Neural cell (in vitro differentiated cells): ENCODE results near the gene MRTFA. TPM values are rescaled to one million over a fixed set of nuclear protein-coding genes. Genes with fewer than 3 reads are reported as not detected.

Experiments
- H2AFZ ChIP-seq: fragments of 200-600, 300-800 bp; sonication (generic), shearing (Covaris generic); 2 replicates; pipeline ENCODE4 v1.6.0; 2014; ENCODE audit warnings: low read depth, mild to moderate bottlenecking, antibody characterized with exemption, low read length, moderate library complexity
- H3F3A ChIP-seq: fragments of 200-600 bp; shearing (Covaris generic); 2 replicates; pipeline ENCODE4 v1.6.1; 2016; ENCODE audit warnings: mild to moderate bottlenecking, moderate library complexity, mixed read lengths, antibody characterized with exemption, low read length; ENCODE audit not compliant: insufficient read depth, poor library complexity, severe bottlenecking
- H3K27ac ChIP-seq: fragments of 200-600, 300-800 bp; sonication (generic), shearing (Covaris generic); 2 replicates; pipeline ENCODE4 v1.5.1; 2014; ENCODE audit warnings: mild to moderate bottlenecking, low read length, moderate library complexity
- H3K27me3 ChIP-seq: fragments of 300-800, 200-600 bp; sonication (generic), shearing (Covaris generic); 2 replicates; pipeline ENCODE4 v1.6.0; 2014; ENCODE audit warnings: mild to moderate bottlenecking, low read depth, low read length, moderate library complexity; ENCODE audit not compliant: insufficient read depth
- H3K36me3 ChIP-seq: fragments of 300-800, 200-600 bp; sonication (generic), shearing (Covaris generic); 2 replicates; pipeline ENCODE4 v1.5.1; 2014; ENCODE audit warnings: mild to moderate bottlenecking, antibody characterized with exemption, low read length, moderate library complexity; ENCODE audit not compliant: insufficient read depth
- H3K4me2 ChIP-seq: fragments of 300-800, 200-600 bp; sonication (generic), shearing (Covaris generic); 2 replicates; pipeline ENCODE4 v1.6.0; 2014; ENCODE audit warnings: mild to moderate bottlenecking, low read length
- H3K4me3 ChIP-seq: fragments of 300-800, 200-600 bp; sonication (generic), shearing (Covaris generic); 2 replicates; pipeline ENCODE4 v1.5.1; 2014; ENCODE audit warnings: mild to moderate bottlenecking, low read length, moderate library complexity
- H3K79me2 ChIP-seq: fragments of 200-600 bp; shearing (Covaris generic); replicated peaks from 2 replicates; pipeline ENCODE4 v1.6.0; 2014; ENCODE audit warnings: mild to moderate bottlenecking, low read length, moderate library complexity; ENCODE audit not compliant: insufficient read depth
- H3K9ac ChIP-seq: fragments of 300-800, 200-600 bp; sonication (generic), shearing (Covaris generic); 2 replicates; pipeline ENCODE4 v1.6.1; 2016; ENCODE audit warnings: mild to moderate bottlenecking, low read length, mixed read lengths
- H3K9me2 ChIP-seq: fragments of 200-600 bp; shearing (Covaris generic); 2 replicates; pipeline ENCODE4 v1.6.1; 2016; ENCODE audit warnings: mild to moderate bottlenecking, low read length, mixed read lengths; ENCODE audit not compliant: insufficient read depth
- H3K9me3 ChIP-seq: fragments of 200-600, 300-800 bp; sonication (generic), shearing (Covaris generic); 2 replicates; pipeline ENCODE4 v1.6.1; 2016; ENCODE audit warnings: mild to moderate bottlenecking, mixed run types, low read length, moderate library complexity, mixed read lengths
- H4K20me1 ChIP-seq: fragments of 200-600 bp; shearing (Covaris generic); 2 replicates; pipeline ENCODE4 v1.6.1; 2016; ENCODE audit warnings: mild to moderate bottlenecking, mixed run types; ENCODE audit not compliant: insufficient read depth
- CTCF ChIP-seq: fragments of 450-650 bp; IDR thresholded peaks from 2 replicates; pipeline ENCODE4 v1.5.1; 2014; ENCODE audit warnings: antibody characterized with exemption, mild to moderate bottlenecking, moderate library complexity; ENCODE audit not compliant: poor library complexity, severe bottlenecking
- EP300 ChIP-seq: fragments of 450-650 bp; conservative IDR thresholded peaks from 2 replicates; pipeline ENCODE4 v1.6.1; 2014; ENCODE audit warnings: antibody characterized with exemption, mild to moderate bottlenecking, moderate library complexity; ENCODE audit not compliant: poor library complexity, severe bottlenecking
- EZH2 ChIP-seq: fragments of 200-600, 300-800 bp; shearing (Covaris generic), sonication (generic); IDR thresholded peaks from 2 replicates; pipeline ENCODE4 v1.6.1; 2014; ENCODE audit warnings: antibody characterized with exemption, low read length, borderline replicate concordance, mild to moderate bottlenecking; ENCODE audit not compliant: insufficient read depth, poor library complexity, severe bottlenecking
- MXI1 ChIP-seq: fragments of 450-650 bp; conservative IDR thresholded peaks from 2 replicates; pipeline ENCODE4 v1.6.1; 2014; ENCODE audit warnings: antibody characterized with exemption, mild to moderate bottlenecking; ENCODE audit not compliant: poor library complexity, severe bottlenecking
- POLR2AphosphoS5 ChIP-seq: IDR thresholded peaks from 2 replicates; pipeline ENCODE4 v1.6.1; 2012
- RAD21 ChIP-seq: fragments of 450-650 bp; conservative IDR thresholded peaks from 2 replicates; pipeline ENCODE4 v1.6.1; 2014; ENCODE audit warnings: antibody characterized with exemption, mild to moderate bottlenecking, moderate library complexity
- REST ChIP-seq: IDR thresholded peaks from 2 replicates; pipeline ENCODE4 v1.6.1; 2012; ENCODE audit warnings: borderline replicate concordance
- SMC3 ChIP-seq: fragments of 450-650 bp; conservative IDR thresholded peaks from 2 replicates; pipeline ENCODE4 v1.6.1; 2014; ENCODE audit warnings: antibody characterized with exemption, mild to moderate bottlenecking, moderate library complexity; ENCODE audit not compliant: poor library complexity
- TAF1 ChIP-seq: IDR thresholded peaks from 2 replicates; pipeline ENCODE4 v1.6.1; 2012; ENCODE audit warnings: low read depth
- polyA plus RNA-seq: library from polyadenylated mRNA; depleted of rRNA; stranded (reverse); fragments of >200 nt; gene quantifications from 2 replicates; pipeline ENCODE4 v1.2.3, GENCODE V29; 2014

MRTFA gene
- polyA plus RNA-seq, 1 donor from 2014 or later = 19.3 TPM

GRCh38 chr22:40633036-40633435, 3.5 kb downstream of the MRTFA start:
- TF ChIP-seq MXI1 = no peak
- no peak for TF ChIP-seq EP300
- TF ChIP-seq REST = no peak
- no peak for TF ChIP-seq POLR2AphosphoS5
- TF ChIP-seq SMC3 = no peak
- Histone ChIP-seq H3K79me2 (peaks cover 72% of the 10 kb centered on the region), H3K4me3 (no peak overlapping the region), H3K36me3 (no peaks in the 10 kb centered on the region), H3K9me2 (no peaks in the 10 kb centered on the region), H4K20me1 (no peaks in the 10 kb centered on the region), H3K27me3 (no peaks in the 10 kb centered on the region), H3F3A (no peaks in the 10 kb centered on the region), H3K4me2 (no peak overlapping the region), H3K9me3 (no peaks in the 10 kb centered on the region), H3K27ac (no peak overlapping the region), H2AFZ (no peak overlapping the region), H3K9ac (no peak overlapping the region)

GRCh38 chr22:40631925-40632324, 4.6 kb downstream of the MRTFA start:
- Histone ChIP-seq H3K9me3 (no peaks in the 10 kb centered on the region), H3K9me2 (no peaks in the 10 kb centered on the region), H3F3A (no peaks in the 10 kb centered on the region), H3K4me2 (no peak overlapping the region), H3K27me3 (no peaks in the 10 kb centered on the region), H3K27ac (no peak overlapping the region), H3K9ac (no peak overlapping the region), H4K20me1 (no peaks in the 10 kb centered on the region), H3K36me3 (no peaks in the 10 kb centered on the region), H2AFZ (no peak overlapping the region), H3K4me3 (no peak overlapping the region), H3K79me2 (peaks cover 81% of the 10 kb centered on the region)
- TF ChIP-seq CTCF (no peak), RAD21 (no peak), SMC3 (no peak), POLR2AphosphoS5 (no peak), TAF1 (no peak), EZH2 (no peak), REST (no peak), EP300 (no peak), MXI1 (no peak)
